Endothelial cell of umbilical vein (primary cell): ENCODE data around the gene CYB5A. TPM values are rescaled to one million over a fixed set of nuclear protein-coding genes. Genes with fewer than 3 reads are reported as not detected.

Experiments used
- BruUV-seq: library from RNA; stranded (reverse); fragments of 400-500 nt; replicated peaks from 2 replicates; lab custom pipeline; 2021; lab: Mats Ljungman, UMichigan
- CTCF ChIA-PET: fragments of 300-600, 350-600 bp; sonication (Branson Sonifier 250); formaldehyde crosslinking; loops from one replicate; lab custom pipeline; 2021; ENCODE audit warnings: antibody characterized with exemption, inconsistent platforms; lab: Charles Lee
- POLR2A ChIA-PET: fragments of 300-600, 350-600 bp; sonication (Branson Sonifier 250); formaldehyde crosslinking; loops from one replicate; lab custom pipeline; 2021; ENCODE audit warnings: antibody characterized with exemption, inconsistent platforms; lab: Charles Lee
- DNase-seq: peaks from one replicate; pipeline ENCODE4 v3.0.0-alpha.2; 2011; ENCODE audit warnings: low read depth, low spot score
- FAIRE-seq: peaks from 2 replicates; lab custom pipeline; 2011; peaks lifted over from hg19 to GRCh38; lab: Jason Lieb, UNC
- H2AFZ ChIP-seq: 2 replicates; pipeline ENCODE4 v1.6.0; 2012; ENCODE audit warnings: low read depth, low read length, control low read depth, inconsistent platforms
- H3K27ac ChIP-seq: 2 replicates; pipeline ENCODE4 v1.5.1; 2011; ENCODE audit warnings: low read depth, mild to moderate bottlenecking, control low read depth, low read length, moderate library complexity; ENCODE audit not compliant: insufficient read depth
- H3K27me3 ChIP-seq, 2 experiments: 2 replicates each; pipeline versions ENCODE4 v1.6.0 to v1.6.1; 2011; ENCODE audit warnings: low read length in 2 of 2, mixed read lengths in 1 of 2; ENCODE audit not compliant: control insufficient read depth in 2 of 2, insufficient read depth in 2 of 2
- H3K36me3 ChIP-seq, 2 experiments: 2 replicates in 1 of 2; 3 replicates in 1 of 2; pipeline ENCODE4 v1.5.1; 2011; ENCODE audit warnings: low read length in 2 of 2, mild to moderate bottlenecking in 1 of 2, moderate library complexity in 1 of 2; ENCODE audit not compliant: control insufficient read depth in 2 of 2, insufficient read depth in 2 of 2; ENCODE audit errors: extremely low read depth in 1 of 2
- H3K4me1 ChIP-seq: 3 replicates; pipeline ENCODE4 v1.5.1; 2011; ENCODE audit warnings: mild to moderate bottlenecking, low read length; ENCODE audit not compliant: control insufficient read depth, insufficient read depth; ENCODE audit errors: extremely low read depth
- H3K4me2 ChIP-seq: 2 replicates; pipeline ENCODE4 v1.6.1; 2011; ENCODE audit warnings: low read length, control low read depth, mixed read lengths; ENCODE audit not compliant: insufficient read depth
- H3K4me3 ChIP-seq, 3 experiments: fragments of 200-600 bp in 1 of 3; sonication (generic), shearing (Covaris generic) in 1 of 3; replicated peaks in 1 of 3; 2 replicates each; pipeline ENCODE4 v1.5.1; 2011 to 2016; ENCODE audit warnings: control low read depth in 3 of 3, low read length in 3 of 3, mild to moderate bottlenecking in 2 of 3, inconsistent platforms in 1 of 3, low read depth in 1 of 3, moderate library complexity in 1 of 3; ENCODE audit not compliant: insufficient read depth in 1 of 3
- H3K79me2 ChIP-seq: 2 replicates; pipeline ENCODE4 v1.6.0; 2012; ENCODE audit warnings: low read length, inconsistent platforms; ENCODE audit not compliant: control insufficient read depth, insufficient read depth
- H3K9ac ChIP-seq: replicated peaks from 2 replicates; pipeline ENCODE3; 2011; ENCODE audit warnings: low read length, control low read depth; ENCODE audit not compliant: insufficient read depth; ENCODE audit errors: extremely low read depth
- H3K9me1 ChIP-seq: replicated peaks from 3 replicates; pipeline ENCODE4 v1.6.0; 2011; ENCODE audit warnings: mild to moderate bottlenecking, low read length; ENCODE audit not compliant: control insufficient read depth, insufficient read depth; ENCODE audit errors: extremely low read depth
- H3K9me3 ChIP-seq: replicated peaks from 2 replicates; pipeline ENCODE4 v1.5.1; 2012; ENCODE audit warnings: low read length, inconsistent platforms; ENCODE audit not compliant: control insufficient read depth, insufficient read depth
- H4K20me1 ChIP-seq: replicated peaks from 2 replicates; pipeline ENCODE3; 2011; ENCODE audit warnings: mild to moderate bottlenecking, low read length; ENCODE audit not compliant: control insufficient read depth, insufficient read depth; ENCODE audit errors: extremely low read depth
- CTCF ChIP-seq, 2 donors: IDR thresholded peaks; 1 replicate in 1 of 2; 2 replicates in 1 of 2; pipeline ENCODE4 v1.5.1; 2011; ENCODE audit warnings: low read length in 2 of 2, mild to moderate bottlenecking in 2 of 2, moderate library complexity in 2 of 2, control low read depth in 1 of 2, inconsistent platforms in 1 of 2, low read depth in 1 of 2; ENCODE audit not compliant: insufficient read depth in 1 of 2; ENCODE audit errors: extremely low read depth in 1 of 2
- EZH2 ChIP-seq: IDR thresholded peaks from 2 replicates; pipeline ENCODE4 v1.6.1; 2012; ENCODE audit warnings: borderline replicate concordance, low read depth, mild to moderate bottlenecking, moderate library complexity, low read length, inconsistent platforms; ENCODE audit not compliant: severe bottlenecking
- FOS ChIP-seq: IDR thresholded peaks from 2 replicates; pipeline ENCODE4 v1.6.1; 2011; ENCODE audit warnings: mild to moderate bottlenecking, low read length, moderate library complexity, borderline replicate concordance; ENCODE audit not compliant: insufficient read depth
- GATA2 ChIP-seq: IDR thresholded peaks from 2 replicates; pipeline ENCODE4 v1.7.0; 2011; ENCODE audit warnings: low read depth, mild to moderate bottlenecking, moderate library complexity, mixed read lengths, low read length; ENCODE audit not compliant: insufficient read length, insufficient read depth
- JUN ChIP-seq: IDR thresholded peaks from 2 replicates; pipeline ENCODE4 v1.6.1; 2011; ENCODE audit warnings: borderline replicate concordance, low read depth; ENCODE audit not compliant: insufficient read length, insufficient read depth
- MAX ChIP-seq: IDR thresholded peaks from 2 replicates; pipeline ENCODE4 v1.6.1; 2011; ENCODE audit not compliant: insufficient read depth, insufficient read length
- MYC ChIP-seq: IDR thresholded peaks from one replicate; pipeline ENCODE4 v1.6.1; 2011; ENCODE audit warnings: mild to moderate bottlenecking, low read depth, low read length
- POLR2A ChIP-seq: IDR thresholded peaks from 2 replicates; pipeline ENCODE4 v1.6.1; 2012; ENCODE audit warnings: low read depth, mild to moderate bottlenecking, control low read depth, low read length
- POLR2AphosphoS5 ChIP-seq: IDR thresholded peaks from 2 replicates; pipeline ENCODE4 v1.6.1; 2012; ENCODE audit warnings: low read depth, mild to moderate bottlenecking, control low read depth, low read length, moderate library complexity; ENCODE audit not compliant: insufficient read depth
- dilution Hi-C: fragments of 300-500 bp; cut with MboI; formaldehyde crosslinking; loops from one replicate; pipeline ENCODE4 v1.15.0; 2019; ENCODE audit warnings: low sequenced_read_pairs; ENCODE audit not compliant: extremely low pct_ligation_motif_present
- intact Hi-C: fragments of 100-400 bp; cut with micrococcal nuclease; formaldehyde crosslinking; loops from one replicate; pipeline ENCODE4 v1.10.0; 2022
- polyA plus RNA-seq, 4 experiments: library from polyadenylated mRNA; depleted of rRNA in 3 of 4; stranded (reverse) in 3 of 4; unstranded in 1 of 4; fragments of >200 nt; gene quantifications; 2 replicates each; pipeline versions ENCODE4 v1.2.1 to v1.2.3, GENCODE V29; 2011 to 2012; ENCODE audit warnings: missing spikeins in 1 of 4
- total RNA-seq: library from RNA; stranded (reverse); gene quantifications from 2 replicates; pipeline ENCODE4 v1.2.3, GENCODE V29; 2021

The CYB5A gene
- total and polyA plus RNA-seq, 2 donors (not counting 3 experiments of a cell fraction or from before 2014, with no cell fraction given): 24.9 to 74.0 TPM

- ChIA-PET POLR2A (no interaction called here), CTCF (interaction anchor here (1.0 kb wide), 1 partner anchor 23 kb away, joined by 4 read pairs; no protein-coding TSS in a partner anchor)
- Histone ChIP-seq H3K4me1 (peaks cover 17% of the 10 kb centered on the region), H4K20me1 (no peaks in the 10 kb centered on the region), H3K79me2 (no peaks in the 10 kb centered on the region), H3K9ac (no peak overlapping the region), H3K4me2 (no peak overlapping the region), H3K9me1 (no peaks in the 10 kb centered on the region), H3K36me3 (no peaks in the 10 kb centered on the region), H3K27ac (no peak overlapping the region), H3K4me3 (no peak overlapping the region), H3K27me3 (no peaks in the 10 kb centered on the region), H3K9me3 (no peaks in the 10 kb centered on the region), H2AFZ (no peak overlapping the region)
- no TSS peak for BruUV-seq
- dilution Hi-C loops (no loop called here), intact Hi-C loops (no loop called here)
- no peak for DNase-seq
- TF ChIP-seq MAX (no peak), POLR2AphosphoS5 (no peak), JUN (no peak), GATA2 (no peak), CTCF (IDR thresholded peaks at IDR 0.05; ENCODE audit: extremely low read depth in 1 of 2, insufficient read depth in 1 of 2, low read depth in 1 of 2, low read length in 2 of 2) (no peak), EZH2 (no peak), MYC (no peak), FOS (no peak), POLR2A (no peak)
- no peak for FAIRE-seq
Observed at GRCh38 chr18:74252039-74252395, 39.7 kb downstream of the CYB5A start.
